Measurements from ENCODE around the gene SOX6. TPM values are rescaled to one million over a fixed set of nuclear protein-coding genes. Genes with fewer than 3 reads are reported as not detected.

Gene SOX6
- total RNA-seq, 1 experiment from 2014 or later = not detected

DNA sequence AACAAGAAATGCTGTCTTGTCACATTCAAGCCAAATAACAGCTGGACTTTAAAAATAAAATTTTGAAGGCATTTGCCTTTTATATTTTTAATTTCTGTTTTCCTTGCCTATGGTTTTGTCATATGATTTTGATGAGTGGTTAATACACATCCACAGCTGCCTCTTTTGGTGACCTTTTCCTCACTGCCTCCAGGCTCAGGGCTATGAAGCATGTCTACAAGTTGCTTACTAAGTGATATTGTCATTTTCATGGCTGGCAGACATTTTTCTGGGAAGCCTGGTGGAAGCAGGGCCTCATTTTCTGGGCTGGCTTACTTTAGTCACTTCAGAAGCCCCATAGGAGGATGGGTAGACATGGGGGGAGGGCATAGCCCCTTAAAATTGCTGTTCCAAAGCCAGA, 344.9 kb downstream of the SOX6 start:
- DNase-seq = no peak
- H3K4me2 ChIP-seq (ENCODE audit: insufficient read depth, insufficient read length, low read length) = no peak overlapping the region

More for the DNA sequence above, 344.9 kb downstream of the SOX6 start:
- Histone ChIP-seq H3K23ac (ENCODE audit: insufficient read length, low read depth, low read length) (no peak overlapping the region), H3K79me2 (ENCODE audit: insufficient read depth, low read length) (no peaks in the 10 kb centered on the region), H3K27me3 (ENCODE audit: insufficient read depth, low read length) (no peaks in the 10 kb centered on the region), H2BK20ac (ENCODE audit: low read depth, low read length, poor library complexity, severe bottlenecking) (no peak overlapping the region), H3K27ac (ENCODE audit: insufficient read length, low read depth, low read length) (no peak overlapping the region), H3K4me1 (ENCODE audit: insufficient read depth, low read length) (no peaks in the 10 kb centered on the region), H2BK15ac (ENCODE audit: low read depth, low read length) (no peak overlapping the region), H3T11ph (ENCODE audit: low read length) (no peak overlapping the region), H2BK120ac (ENCODE audit: low read depth, low read length, poor library complexity, severe bottlenecking) (no peak overlapping the region), H3K23me2 (ENCODE audit: insufficient read length, low read depth, low read length, poor library complexity, severe bottlenecking) (no peaks in the 10 kb centered on the region), H2BK12ac (ENCODE audit: insufficient read length, low read depth, low read length) (no peak overlapping the region), H3K79me1 (ENCODE audit: insufficient read depth, low read depth, low read length, poor library complexity, severe bottlenecking) (no peaks in the 10 kb centered on the region), H2AK5ac (ENCODE audit: insufficient read length, low read length) (no peak overlapping the region), H2BK5ac (ENCODE audit: insufficient read length, low read length) (no peak overlapping the region), H2AFZ (ENCODE audit: low read length) (no peak overlapping the region), H4K91ac (ENCODE audit: insufficient read length, low read depth, low read length) (no peak overlapping the region), H3K4ac (ENCODE audit: low read depth, low read length) (no peak overlapping the region), H4K5ac (ENCODE audit: insufficient read length, low read depth, low read length) (no peak overlapping the region), H4K20me1 (ENCODE audit: control insufficient read depth, insufficient read depth, insufficient read length) (no peaks in the 10 kb centered on the region), H3K9me3 (ENCODE audit: control insufficient read depth, low read depth, low read length) (no peaks in the 10 kb centered on the region), H3K9ac (ENCODE audit: extremely low read depth, insufficient read length, low read length) (no peak overlapping the region), H3K56ac (ENCODE audit: insufficient read length, low read depth, low read length) (no peak overlapping the region), H4K8ac (replicated peaks; ENCODE audit: insufficient read length, low read depth, low read length) (no peak overlapping the region), H3K14ac (ENCODE audit: insufficient read depth, low read length) (no peak overlapping the region), H3K18ac (ENCODE audit: insufficient read length, low read depth, low read length) (no peak overlapping the region)
- H3K4me1 Mint-ChIP-seq = peaks cover 11 to 12% of the 10 kb centered on the region in 2 experiments
- TF ChIP-seq, protein P1, sequence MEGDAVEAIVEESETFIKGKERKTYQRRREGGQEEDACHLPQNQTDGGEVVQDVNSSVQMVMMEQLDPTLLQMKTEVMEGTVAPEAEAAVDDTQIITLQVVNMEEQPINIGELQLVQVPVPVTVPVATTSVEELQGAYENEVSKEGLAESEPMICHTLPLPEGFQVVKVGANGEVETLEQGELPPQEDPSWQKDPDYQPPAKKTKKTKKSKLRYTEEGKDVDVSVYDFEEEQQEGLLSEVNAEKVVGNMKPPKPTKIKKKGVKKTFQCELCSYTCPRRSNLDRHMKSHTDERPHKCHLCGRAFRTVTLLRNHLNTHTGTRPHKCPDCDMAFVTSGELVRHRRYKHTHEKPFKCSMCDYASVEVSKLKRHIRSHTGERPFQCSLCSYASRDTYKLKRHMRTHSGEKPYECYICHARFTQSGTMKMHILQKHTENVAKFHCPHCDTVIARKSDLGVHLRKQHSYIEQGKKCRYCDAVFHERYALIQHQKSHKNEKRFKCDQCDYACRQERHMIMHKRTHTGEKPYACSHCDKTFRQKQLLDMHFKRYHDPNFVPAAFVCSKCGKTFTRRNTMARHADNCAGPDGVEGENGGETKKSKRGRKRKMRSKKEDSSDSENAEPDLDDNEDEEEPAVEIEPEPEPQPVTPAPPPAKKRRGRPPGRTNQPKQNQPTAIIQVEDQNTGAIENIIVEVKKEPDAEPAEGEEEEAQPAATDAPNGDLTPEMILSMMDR (conservative IDR thresholded peaks at IDR 0.05) = no peak
- H3K36me3 Mint-ChIP-seq (ENCODE audit: insufficient read depth in 1 of 3, low read depth in 3 of 3) = no peaks in the 10 kb centered on the region
- no peak overlapping the region for H3K27ac Mint-ChIP-seq
- no peaks in the 10 kb centered on the region for H3K9me3 Mint-ChIP-seq
- peaks cover 8% of the 10 kb centered on the region for H3K27me3 Mint-ChIP-seq (ENCODE audit: low read depth)
- no peak overlapping the region for H3K4me3 Mint-ChIP-seq
